Measurements from ENCODE around the gene GRIPAP1.

The GRIPAP1 gene, protein sequence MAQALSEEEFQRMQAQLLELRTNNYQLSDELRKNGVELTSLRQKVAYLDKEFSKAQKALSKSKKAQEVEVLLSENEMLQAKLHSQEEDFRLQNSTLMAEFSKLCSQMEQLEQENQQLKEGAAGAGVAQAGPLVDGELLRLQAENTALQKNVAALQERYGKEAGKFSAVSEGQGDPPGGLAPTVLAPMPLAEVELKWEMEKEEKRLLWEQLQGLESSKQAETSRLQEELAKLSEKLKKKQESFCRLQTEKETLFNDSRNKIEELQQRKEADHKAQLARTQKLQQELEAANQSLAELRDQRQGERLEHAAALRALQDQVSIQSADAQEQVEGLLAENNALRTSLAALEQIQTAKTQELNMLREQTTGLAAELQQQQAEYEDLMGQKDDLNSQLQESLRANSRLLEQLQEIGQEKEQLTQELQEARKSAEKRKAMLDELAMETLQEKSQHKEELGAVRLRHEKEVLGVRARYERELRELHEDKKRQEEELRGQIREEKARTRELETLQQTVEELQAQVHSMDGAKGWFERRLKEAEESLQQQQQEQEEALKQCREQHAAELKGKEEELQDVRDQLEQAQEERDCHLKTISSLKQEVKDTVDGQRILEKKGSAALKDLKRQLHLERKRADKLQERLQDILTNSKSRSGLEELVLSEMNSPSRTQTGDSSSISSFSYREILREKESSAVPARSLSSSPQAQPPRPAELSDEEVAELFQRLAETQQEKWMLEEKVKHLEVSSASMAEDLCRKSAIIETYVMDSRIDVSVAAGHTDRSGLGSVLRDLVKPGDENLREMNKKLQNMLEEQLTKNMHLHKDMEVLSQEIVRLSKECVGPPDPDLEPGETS

DNA sequence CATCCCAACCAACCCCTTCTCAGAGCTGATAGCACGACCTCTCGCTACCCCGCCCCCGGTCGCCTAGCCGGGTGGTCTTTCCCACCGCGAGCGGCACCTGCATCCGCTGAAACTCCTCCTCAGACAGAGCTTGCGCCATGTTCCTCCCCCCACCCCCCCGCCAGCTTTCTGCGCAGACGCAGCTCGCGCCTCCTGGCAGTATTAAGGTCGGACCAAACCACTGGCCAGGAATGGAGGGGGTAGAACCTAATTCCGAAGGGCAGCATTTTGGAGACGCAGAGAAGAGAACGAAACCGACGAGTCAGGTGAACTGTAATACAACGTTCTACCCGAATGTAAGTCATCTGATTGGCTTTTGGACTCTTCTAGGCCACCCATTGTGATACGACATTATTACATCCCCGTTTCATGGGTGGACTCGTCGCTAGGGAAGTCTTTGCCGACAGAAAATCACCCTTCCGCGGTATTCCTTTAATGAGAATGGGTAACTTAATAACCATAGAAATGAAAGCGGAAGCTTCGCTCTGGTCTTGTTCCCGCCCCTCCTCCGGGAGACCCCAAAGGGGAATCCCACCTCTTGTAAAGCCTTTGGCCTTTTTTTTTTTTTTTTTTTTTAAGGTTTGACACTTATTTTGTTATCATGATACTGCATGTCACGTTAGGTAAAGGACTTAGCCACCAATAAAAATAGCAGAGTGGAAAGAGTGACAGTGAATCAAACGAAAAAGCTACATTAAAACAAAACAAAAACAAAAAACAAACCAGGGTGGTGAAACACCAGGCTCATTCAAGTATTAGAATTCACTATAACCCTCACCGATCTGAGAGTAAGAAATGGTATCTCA, at the start of gene GRIPAP1:
TSS of gene GRIPAP1 (minus strand) at position 174 of the 845 bp plus-strand sequence. CDS start at position 139, 35 bp downstream.
- DNase-seq (ENCODE audit: low read depth), result peak; percentile 36

DNA sequence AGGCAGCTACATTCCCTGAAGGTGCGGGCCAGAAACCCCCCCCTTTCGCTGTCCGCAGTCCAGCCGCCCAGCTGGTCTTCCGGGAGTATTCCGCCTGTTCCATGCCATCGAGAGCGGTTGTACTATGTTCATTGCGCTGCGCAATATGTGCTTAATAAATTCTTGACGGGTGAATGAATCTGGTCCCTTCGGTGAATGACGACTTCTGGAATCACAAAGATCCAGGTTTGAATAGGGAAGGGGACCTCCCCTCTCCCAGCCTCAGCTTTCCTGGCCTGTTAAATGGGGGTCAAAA, 41.9 kb upstream of the GRIPAP1 start:
- no peak for DNase-seq (ENCODE audit: low read depth)

DNA sequence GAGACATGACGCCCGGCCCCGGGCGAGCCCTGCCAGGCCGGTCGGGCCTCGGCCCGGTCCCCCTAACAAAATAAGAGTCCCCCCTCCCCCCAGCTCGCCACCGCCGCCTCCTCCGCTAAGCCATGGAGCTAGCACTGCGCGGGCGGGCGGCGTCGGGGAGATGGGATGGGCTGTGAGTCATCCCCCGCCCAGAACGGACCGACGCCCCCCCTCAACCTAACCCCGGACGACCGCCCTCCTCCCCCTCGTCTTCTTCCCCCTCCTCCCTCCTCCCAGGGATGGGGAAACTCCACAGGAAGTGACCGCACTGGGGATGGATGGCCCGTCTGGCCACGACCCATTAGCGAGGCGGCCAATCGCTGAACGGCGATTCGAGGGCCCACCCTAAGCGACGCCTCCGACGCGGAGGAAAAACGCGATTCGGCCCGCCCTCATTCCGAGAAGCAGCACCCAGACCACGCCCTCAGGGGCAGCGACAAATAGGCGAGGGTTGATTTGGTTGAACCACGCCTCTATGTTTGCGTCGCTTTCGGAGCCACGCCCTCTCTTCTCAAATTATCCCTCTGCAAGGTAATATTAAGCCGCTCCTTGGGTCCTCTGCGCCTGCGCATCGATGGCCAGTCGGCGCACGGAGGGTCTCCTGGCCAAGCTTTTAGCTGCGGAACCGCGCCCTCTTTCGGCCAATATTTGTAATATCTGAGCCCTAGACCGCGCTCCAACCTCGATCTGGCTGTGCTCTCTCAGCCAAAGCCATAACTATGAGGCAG, 41.3 kb upstream of the GRIPAP1 start, which contains the start of gene TFE3:
TSS of gene TFE3 (minus strand) at position 138 of the 767 bp plus-strand sequence. CDS start at position 7, 131 bp downstream.
- peak; percentile 93 for DNase-seq (ENCODE audit: low read depth)

- DNase-seq (ENCODE audit: low read depth), result no peak
Observed at GRCh38 chrX:49042581-49043219, 40.6 kb upstream of the GRIPAP1 start.

DNA sequence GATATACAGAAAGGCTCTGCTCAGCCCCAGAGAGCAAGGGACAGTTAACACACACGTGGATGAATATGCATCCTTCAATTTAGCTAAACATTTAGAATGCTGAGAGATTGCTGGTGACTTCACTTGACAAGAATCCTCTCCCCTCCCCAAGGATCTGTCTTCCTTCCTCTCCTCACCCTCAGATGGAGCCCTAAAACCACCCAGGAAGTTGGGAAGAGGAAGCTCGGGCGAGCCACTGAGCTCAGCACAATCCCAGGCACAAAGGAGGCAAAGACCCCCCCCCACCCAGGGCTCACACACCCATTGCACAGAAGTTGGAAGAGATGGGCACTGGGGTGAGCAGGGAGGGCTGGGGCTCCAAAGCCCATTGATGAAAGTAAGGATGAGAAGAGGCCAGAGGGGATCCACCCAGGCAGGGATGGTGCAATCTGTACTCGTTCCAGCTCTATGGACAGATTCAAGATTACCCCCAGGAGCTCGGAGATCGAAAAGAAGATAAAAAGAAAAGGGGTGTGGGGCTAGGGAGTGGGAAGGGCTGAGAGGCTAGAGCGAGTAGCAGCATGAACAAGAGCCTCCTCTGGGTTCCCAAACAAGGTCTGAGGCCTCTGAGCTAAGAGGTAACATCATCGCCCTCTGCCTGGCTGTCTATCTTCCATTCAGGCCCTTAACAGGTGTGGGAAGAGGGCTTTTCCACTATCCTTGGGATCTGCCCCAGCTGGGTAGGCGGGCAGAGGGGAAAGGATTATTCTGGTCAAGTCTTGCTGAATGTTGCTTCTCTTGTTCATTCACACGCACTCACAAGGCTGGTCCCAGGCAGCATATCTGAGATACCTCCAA, 39.9 kb upstream of the GRIPAP1 start:
- no peak for DNase-seq (ENCODE audit: low read depth)

DNA sequence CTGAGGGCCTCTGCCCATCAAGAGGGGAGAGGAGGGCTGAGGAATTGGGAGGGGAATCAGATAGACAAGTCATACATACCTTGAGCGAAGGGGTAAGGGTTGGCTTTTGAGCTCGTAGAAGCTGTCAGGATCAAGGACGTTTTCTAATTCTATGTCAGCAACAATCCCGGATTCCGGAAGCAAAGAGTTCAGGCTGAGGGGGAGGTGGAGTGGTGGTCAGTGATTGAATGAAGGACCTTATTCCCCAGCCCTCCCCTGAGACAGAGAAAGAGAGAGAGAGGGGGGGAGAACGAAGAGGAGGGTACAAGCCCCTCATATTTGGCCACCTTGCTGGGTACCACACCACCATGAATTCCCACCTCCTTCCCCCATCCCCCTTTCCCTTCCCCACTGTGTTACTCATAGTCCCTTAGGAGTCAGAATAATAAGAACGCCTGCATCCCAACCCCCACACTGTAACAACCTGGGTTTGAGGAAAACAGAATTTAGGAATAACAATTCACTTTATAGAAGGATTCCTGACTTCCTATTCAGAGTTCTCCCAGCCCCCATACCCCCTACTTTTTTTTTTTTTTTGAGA, 38.4 kb upstream of the GRIPAP1 start:
- DNase-seq (ENCODE audit: low read depth), result no peak

DNA sequence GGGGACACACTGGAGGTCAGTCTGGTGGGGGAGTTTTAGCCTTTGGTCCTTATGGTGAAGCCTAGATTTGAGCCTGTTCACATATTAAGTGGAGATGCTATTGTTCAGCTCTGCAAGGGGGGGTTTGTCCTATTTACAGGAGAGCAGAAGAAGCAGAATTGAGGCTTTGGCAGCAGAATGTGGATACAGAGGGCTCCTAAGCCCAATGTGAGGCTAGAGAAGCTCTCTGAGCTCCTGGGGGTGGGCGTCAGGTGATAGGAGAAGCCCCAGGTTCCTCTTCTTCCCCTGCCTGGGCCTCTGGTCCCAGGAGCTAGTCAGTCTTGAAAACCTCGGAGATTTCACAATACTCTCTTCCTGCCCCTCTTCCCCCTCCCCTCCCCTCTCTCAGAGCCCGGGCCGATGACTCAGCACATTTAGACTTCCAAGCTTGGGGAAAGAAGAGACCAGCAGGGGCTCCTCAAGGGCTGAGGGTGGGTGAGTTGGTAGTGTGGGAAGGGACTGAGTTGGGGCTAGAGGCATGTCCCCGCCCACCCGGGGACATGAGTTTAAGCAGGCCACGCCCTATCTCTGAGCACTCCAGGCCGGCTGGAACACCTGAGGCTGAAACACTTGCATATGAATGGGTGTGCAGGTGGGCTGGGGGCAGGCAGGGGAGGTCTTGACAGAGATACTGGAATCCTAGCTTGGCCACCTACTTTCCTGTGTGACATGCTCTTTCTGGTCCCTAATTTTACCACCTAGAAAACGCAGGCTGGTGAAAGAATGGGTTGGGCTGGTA, 37.7 kb upstream of the GRIPAP1 start:
- peak; percentile 84 for DNase-seq (ENCODE audit: low read depth)

- no peak for DNase-seq (ENCODE audit: low read depth)
Observed at GRCh38 chrX:49037883-49038475, 35.9 kb upstream of the GRIPAP1 start.

DNA sequence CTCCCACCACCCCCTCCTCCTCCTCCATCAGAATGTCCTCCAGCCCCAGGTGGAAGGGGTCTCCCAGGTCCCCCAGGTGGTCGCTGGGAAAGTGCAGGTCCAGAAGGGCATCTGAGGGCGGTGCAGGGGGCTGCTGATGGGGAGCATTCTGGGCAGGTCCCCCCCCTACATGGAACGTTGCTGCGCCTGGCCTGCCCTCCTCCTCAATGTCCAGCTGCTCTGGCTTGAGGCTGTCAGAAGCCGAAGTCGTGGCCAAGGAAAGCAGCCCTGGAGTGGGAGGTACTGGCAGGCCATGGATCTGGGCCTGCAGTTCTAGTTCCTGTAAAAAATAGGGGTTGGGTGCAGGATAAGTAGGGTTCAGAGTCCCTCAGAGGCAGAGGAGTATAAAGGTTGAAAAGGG, 28.2 kb upstream of the GRIPAP1 start:
- DNase-seq (ENCODE audit: low read depth), result no peak

DNA sequence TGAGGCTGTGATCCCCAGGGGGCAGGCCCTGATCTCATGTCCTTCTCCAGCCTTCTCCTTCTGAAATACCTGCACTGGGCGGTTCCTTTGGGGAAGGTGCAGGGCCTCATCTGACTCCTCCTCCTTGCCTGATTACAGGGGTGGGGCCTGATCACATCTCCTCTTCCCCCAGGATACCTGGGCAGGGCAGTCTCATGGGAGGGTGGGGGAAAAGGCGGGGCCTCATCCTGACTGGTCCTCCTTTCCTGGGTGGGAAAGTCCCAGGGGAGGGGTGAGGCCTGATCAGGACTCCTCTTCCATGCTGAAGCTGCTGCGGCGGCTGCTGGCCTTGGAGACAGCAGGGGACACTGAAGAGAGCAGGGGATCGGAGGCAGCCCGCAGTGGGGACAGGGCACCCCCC, 27.8 kb upstream of the GRIPAP1 start:
- no peak for DNase-seq (ENCODE audit: low read depth)

DNA sequence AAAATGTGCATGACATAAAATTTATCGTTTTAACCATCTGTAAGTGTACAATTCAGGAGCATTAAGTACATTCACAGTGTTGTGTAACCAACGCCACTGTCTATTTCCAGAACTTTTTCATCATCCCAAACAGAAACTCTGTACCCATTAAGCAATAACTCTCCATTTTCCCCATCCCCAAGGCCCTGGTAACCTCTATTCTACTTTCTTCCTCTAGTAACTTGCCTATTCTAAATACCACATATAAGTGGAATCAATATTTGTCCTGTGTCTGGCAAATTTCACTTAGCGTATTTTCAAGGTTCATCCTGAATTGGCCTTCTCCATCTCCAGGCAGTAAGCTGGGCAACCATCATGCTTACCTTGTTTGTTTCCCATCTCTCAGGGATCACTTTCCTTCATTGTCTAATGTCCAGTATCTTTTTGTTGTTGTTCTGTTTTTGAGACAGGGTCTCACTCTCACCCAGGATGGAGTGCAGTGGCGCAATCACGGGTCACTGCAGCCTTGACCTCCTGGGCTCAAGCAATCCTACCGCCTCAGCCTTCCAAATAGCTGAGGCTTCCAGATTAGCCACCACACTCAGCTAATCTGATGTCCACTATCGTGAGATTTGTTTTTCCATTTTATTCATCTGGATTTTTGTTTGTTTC, 17.7 kb upstream of the GRIPAP1 start:
- DNase-seq (ENCODE audit: low read depth), result no peak

- no peak for DNase-seq (ENCODE audit: low read depth)
Observed at GRCh38 chrX:49019050-49019449, 17.0 kb upstream of the GRIPAP1 start.

DNA sequence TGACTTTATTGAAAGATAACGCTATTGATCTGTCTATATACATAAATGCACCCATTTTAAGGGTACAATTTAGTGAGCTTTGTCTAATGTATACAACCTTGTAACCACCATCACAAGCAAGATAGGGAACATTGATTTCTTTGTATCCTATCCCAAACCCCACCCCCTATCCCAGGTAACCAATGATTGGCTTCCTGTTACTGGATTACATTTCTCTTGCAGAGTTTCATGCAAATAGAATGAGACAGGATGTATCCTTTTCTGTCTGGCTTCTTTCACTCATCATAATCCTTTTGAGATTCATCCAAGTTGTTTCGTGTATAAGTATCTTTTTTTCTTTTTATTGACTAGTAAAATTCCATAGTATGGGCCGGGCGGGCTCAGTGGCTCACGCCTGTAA, 1.6 kb upstream of the GRIPAP1 start:
- DNase-seq (ENCODE audit: low read depth), result no peak

- no peak for DNase-seq (ENCODE audit: low read depth)
Observed at GRCh38 chrX:49001521-49002090, 458 bp downstream of the GRIPAP1 start.

DNA sequence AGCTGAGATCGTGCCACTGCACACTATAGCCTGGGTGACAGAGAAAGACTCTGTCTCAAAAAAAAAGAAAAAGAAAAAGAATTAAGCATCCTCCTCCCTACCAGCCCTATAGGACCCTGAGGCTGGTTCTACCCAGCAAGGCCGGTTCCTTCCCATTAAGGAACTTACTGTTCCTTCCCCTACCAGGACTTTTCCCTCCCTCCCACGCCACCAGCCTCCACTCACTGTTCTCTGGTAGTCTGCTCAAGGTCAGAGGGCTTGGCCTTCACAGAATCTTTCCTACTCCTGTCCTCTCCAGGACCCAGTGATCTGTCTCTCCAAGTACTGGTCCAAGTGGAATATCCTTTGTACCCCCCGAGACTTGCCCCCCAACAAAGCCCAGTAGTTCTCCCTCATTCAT, 1.4 kb downstream of the GRIPAP1 start:
- no peak for DNase-seq (ENCODE audit: low read depth)

- DNase-seq (ENCODE audit: low read depth), result no peak
Observed at GRCh38 chrX:48999030-48999429, 3.0 kb downstream of the GRIPAP1 start.

- no peak for DNase-seq (ENCODE audit: low read depth)
Observed at GRCh38 chrX:48998391-48998790, 3.7 kb downstream of the GRIPAP1 start.

GRCh38 chrX:48997865-48998264, 4.2 kb downstream of the GRIPAP1 start:
- DNase-seq (ENCODE audit: low read depth), result no peak
